BJ (cell line): Measurements from ENCODE around the gene ACBD5. TPM values are rescaled to one million over a fixed set of nuclear protein-coding genes. Genes with fewer than 3 reads are reported as not detected.
"Not testable (repeated sequence)": the region's sequence is repeated elsewhere in the genome, so short reads cannot be mapped to it uniquely, and the experiment has no call there.

Experiments used
- CTCF ChIA-PET: fragments of 350-600 bp; formaldehyde crosslinking; extraction: SDS; loops from one replicate; lab custom pipeline; 2021; ENCODE audit warnings: antibody characterized with exemption, inconsistent platforms; lab: Yijun Ruan, JAX
- POLR2A ChIA-PET: fragments of 300-600 bp; sonication (Branson Sonifier 250); formaldehyde crosslinking; extraction: SDS; loops from one replicate; lab custom pipeline; 2021; ENCODE audit warnings: antibody characterized with exemption; lab: Charles Lee
- DNase-seq: peaks from one replicate; pipeline ENCODE4 v3.0.0-alpha.2; 2011; ENCODE audit warnings: low read depth
- H3K27me3 ChIP-seq: 2 replicates; pipeline ENCODE4 v1.6.0; 2011; ENCODE audit warnings: low read length; ENCODE audit not compliant: control insufficient read depth, insufficient read depth
- H3K36me3 ChIP-seq: 2 replicates; pipeline ENCODE4 v1.5.1; 2011; ENCODE audit warnings: low read length; ENCODE audit not compliant: control insufficient read depth, insufficient read depth
- H3K4me3 ChIP-seq: 2 replicates; pipeline ENCODE4 v1.5.1; 2011; ENCODE audit warnings: low read depth, mild to moderate bottlenecking, control low read depth, low read length
- polyA plus RNA-seq: library from polyadenylated mRNA; depleted of rRNA; stranded (reverse); fragments of >200 nt; gene quantifications from 2 replicates; pipeline ENCODE4 v1.2.3, GENCODE V29; 2011
- TF ChIP-seq, protein P1 (sequence below): IDR thresholded peaks from 2 replicates; pipeline ENCODE4 v1.5.1; 2011; ENCODE audit warnings: low read depth, mild to moderate bottlenecking, control low read depth, inconsistent platforms, low read length, moderate library complexity; ENCODE audit not compliant: insufficient read depth

The ACBD5 gene
- polyA plus RNA-seq, 1 experiment: 7.8 TPM

DNA sequence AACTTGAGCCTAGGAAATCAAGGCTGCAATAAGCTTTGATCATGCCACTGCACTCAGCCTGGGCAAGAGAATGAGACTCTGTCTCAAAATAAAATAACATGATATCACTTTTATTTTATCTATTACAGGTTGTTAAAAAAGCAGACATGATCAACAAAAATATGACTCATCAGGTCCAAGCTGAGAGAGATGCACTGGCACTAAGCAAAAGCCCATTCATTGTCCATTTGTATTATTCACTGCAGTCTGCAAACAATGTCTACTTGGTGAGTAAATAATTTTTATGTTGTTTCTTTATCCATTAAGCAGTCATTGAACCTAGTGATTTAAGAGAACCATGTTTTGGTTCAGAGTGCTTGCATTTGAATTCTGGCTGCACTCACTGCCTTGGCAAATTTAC, 82.2 kb downstream of the ACBD5 start:
- TF ChIP-seq, protein P1, sequence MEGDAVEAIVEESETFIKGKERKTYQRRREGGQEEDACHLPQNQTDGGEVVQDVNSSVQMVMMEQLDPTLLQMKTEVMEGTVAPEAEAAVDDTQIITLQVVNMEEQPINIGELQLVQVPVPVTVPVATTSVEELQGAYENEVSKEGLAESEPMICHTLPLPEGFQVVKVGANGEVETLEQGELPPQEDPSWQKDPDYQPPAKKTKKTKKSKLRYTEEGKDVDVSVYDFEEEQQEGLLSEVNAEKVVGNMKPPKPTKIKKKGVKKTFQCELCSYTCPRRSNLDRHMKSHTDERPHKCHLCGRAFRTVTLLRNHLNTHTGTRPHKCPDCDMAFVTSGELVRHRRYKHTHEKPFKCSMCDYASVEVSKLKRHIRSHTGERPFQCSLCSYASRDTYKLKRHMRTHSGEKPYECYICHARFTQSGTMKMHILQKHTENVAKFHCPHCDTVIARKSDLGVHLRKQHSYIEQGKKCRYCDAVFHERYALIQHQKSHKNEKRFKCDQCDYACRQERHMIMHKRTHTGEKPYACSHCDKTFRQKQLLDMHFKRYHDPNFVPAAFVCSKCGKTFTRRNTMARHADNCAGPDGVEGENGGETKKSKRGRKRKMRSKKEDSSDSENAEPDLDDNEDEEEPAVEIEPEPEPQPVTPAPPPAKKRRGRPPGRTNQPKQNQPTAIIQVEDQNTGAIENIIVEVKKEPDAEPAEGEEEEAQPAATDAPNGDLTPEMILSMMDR: no peak
- Histone ChIP-seq H3K4me3 (no peak overlapping the region), H3K36me3 (peaks cover 2% of the 10 kb centered on the region; the same call in 1 of the 2 replicates), H3K27me3 (no peaks in the 10 kb centered on the region)
- DNase-seq: no peak
- POLR2A ChIA-PET: no interaction called here
- CTCF ChIA-PET: interaction anchor here (0.6 to 1.0 kb wide), 2 partner anchors 19 to 77 kb away, joined by 3 to 4 read pairs; no protein-coding TSS in a partner anchor

DNA sequence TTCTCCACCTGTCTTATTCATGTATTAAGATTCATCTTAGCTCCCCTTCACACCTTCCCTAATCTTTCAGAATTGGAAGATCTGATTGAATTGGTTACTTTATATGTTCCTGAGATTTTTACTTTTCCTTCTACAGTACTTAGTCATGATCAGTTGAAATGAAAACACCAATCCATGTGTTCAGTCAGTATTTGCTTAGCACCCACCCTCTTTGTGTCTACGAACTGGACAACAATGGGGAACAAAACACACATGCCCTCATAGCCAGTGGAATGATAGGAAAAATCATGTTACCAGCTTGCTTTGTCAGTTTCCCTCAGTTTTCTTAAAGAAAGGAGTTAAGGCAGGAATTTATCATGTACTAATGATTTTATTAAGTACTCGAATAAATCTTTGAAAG, 83.4 kb downstream of the ACBD5 start:
- ChIA-PET CTCF (no interaction called here), POLR2A (no interaction called here)
- no peaks in the 10 kb centered on the region for H3K27me3 ChIP-seq
- no peak for DNase-seq
- no peak overlapping the region for H3K4me3 ChIP-seq
- peaks cover 2% of the 10 kb centered on the region; the same call in 1 of the 2 replicates for H3K36me3 ChIP-seq
- TF ChIP-seq, protein P1: no peak

DNA sequence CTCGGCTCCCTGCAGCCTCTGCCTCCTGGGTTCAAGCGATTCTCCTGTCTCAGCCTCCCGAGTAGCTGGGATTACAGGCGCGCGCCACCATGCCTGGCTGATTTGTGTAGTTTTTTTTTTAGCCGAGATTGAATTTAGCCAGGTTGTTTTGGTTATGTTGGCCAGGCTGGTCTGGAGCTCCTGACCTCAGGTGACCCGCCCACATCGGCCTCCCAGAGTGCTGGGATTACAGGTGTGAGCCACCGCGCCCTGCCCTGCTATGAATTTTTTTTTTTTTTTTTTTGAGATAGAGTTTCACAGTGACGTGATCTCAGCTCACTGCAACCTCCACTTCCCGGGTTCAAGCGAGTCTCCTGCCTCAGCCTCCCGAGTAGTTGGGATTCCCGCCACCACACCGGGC, 84.0 kb downstream of the ACBD5 start:
- H3K36me3 ChIP-seq, DNase-seq, CTCF ChIA-PET, POLR2A ChIA-PET, H3K27me3 ChIP-seq: not testable (repeated sequence)
- peak overlapping the region; percentile 52 for H3K4me3 ChIP-seq

DNA sequence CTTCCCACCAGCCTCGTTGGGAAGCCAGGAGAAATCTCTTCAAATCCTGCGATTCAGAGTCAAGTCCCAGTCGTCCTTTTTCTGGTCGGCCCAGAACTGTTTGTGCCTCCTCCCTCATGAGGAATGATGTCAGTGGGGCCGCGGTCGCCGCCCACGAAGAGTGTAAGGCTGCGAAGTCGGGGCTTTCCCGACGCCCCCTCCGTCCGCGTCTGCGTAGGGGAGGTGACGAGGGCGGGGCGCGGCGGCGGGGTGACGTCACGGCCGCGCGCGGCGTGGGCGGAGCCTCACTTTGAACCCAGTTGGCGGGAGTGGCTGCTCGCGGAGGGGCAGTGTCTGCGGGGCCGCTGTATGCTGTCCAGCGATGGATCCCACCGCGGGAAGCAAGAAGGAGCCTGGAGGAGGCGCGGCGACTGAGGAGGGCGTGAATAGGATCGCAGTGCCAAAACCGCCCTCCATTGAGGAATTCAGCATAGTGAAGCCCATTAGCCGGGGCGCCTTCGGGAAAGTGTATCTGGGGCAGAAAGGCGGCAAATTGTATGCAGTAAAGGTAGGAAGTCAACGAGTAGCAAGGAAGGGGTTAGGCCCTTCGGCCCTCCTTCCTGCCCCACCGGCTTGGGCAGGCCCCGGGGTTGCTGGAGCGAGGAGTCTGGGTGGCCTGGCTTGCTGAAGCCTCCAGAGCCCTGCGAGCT, 85.4 kb downstream of the ACBD5 start, which contains the start of gene MASTL:
TSS of gene MASTL (plus strand) at position 287 of the 689 bp plus-strand sequence. CDS start at position 362, 75 bp downstream.
- Histone ChIP-seq H3K27me3 (no peaks in the 10 kb centered on the region), H3K4me3 (peak within 1 kb of the TSS; percentile 52), H3K36me3 (peaks cover 2% of the 10 kb centered on the region; the same call in 1 of the 2 replicates)
- TF ChIP-seq, protein P1: no peak
- POLR2A ChIA-PET: interaction anchor here (0.7 kb wide), 1 partner anchor 463 kb away, joined by 9 read pairs; no protein-coding TSS in a partner anchor
- CTCF ChIA-PET: no interaction called here
- peak; percentile 55 for DNase-seq

DNA sequence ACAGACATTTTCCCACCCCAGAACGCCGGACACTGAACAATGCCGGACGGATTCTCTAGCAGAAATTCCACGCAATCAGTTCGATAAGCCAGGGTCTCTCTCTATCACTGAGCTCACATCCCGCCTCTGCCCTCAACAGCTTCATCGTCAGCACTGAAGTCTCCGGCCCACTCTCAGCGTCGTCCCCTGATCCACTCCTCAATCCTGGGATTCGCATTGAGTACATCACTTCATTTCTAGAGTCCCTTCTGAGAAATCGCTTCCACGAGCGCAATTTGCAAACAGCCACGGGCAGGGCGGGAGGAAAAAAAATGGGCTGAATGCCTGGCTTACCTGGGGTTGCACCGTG, 86.8 kb downstream of the ACBD5 start:
- no peaks in the 10 kb centered on the region for H3K27me3 ChIP-seq
- ChIA-PET CTCF (interaction anchor here (0.9 to 1.1 kb wide), 2 partner anchors 11 to 210 kb away, joined by 3 read pairs; no protein-coding TSS in a partner anchor), POLR2A (interaction anchor here (0.6 kb wide), 1 partner anchor 63 kb away, joined by 6 read pairs; no protein-coding TSS in a partner anchor)
- TF ChIP-seq, protein P1: no peak
- no peak for DNase-seq
- no peaks in the 10 kb centered on the region for H3K36me3 ChIP-seq
- peak overlapping the region; percentile 52 for H3K4me3 ChIP-seq
